ENCODE data around the gene IL32. TPM values are rescaled to one million over a fixed set of nuclear protein-coding genes. Genes with fewer than 3 reads are reported as not detected.

IL32 gene
- total and polyA plus RNA-seq, 2 donors (not counting 1 experiment from before 2014, with no cell fraction given) = 2.0 to 2.3 TPM

DNA sequence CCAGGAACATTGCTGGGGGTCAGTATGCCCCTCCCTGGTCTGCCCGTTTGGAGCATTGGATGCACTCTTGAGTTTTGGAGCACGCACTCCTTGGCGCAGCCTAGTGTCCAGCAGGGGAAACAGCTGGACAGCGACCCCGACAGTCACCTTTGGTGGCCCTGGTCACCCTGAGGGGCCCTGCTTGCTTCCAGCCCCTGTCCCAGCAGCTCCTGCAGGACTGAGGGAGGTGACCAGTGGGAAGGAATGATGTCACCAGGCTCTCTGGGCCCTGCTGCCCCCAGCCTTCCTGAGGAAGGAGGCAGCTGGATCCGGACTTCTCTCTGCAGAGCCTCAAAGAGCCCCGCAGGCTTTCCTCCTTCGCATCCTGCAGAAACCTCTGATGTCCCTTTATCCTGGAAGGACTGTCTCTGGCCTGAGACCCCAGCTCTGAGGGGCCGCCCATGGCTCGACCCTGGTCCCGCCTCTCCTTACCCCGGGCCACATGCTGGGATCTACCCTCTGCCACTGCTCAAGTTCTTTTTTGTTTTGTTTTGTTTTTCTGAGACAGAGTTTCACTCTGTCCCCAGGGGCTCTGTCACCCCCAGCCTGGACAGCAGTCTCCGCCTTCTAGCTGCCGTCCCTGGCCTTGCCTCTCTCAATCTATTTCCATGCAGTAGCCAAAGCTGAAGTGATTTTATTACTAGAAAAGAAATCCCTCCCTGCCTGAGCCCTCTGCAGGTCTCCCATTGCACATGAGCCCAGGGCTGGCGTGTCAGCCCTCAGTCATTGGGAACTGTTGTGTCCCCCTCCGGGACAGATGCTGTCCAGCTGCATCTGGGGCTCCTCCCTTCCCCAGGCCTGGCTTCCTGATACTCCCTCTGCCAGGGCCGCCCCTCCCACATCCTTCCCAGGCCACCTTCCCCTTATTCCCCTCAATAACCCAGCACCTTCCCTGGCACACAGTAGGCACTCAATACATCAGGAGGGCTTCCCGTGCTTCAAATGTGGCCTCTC lies 22.1 kb downstream of the IL32 start:
- ATAC-seq (ENCODE audit: low read depth) = no peak
- H3K4me2 ChIP-seq (replicated peaks; ENCODE audit: low read depth, low read length, poor library complexity, severe bottlenecking) = no peak overlapping the region
- H3K4me1 Mint-ChIP-seq = peaks cover 4% of the 10 kb centered on the region

DNA sequence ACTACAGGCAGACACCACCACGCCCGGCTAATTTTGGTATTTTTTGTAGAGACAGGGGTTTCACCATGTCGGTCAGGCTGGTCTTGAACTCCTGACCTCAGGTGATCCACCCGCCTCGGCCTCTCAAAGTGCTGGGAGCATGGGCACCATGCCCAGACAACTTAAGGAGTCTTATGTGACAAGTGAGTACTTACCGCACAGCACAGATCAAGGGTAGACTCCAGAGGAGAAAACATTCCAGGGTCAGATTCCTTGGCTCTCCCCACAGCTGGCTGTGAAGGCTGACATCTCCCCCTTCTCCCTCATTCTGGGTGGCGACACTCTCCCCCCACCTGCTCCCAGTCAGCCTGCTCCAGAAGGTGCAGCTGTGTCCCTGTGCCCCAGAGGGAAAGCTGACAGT lies 23.0 kb downstream of the IL32 start:
- WGBS (ENCODE audit: insufficient coverage) = 93% methylated on average over 5 of the region's 7 CpGs
- H3K4me3 ChIP-seq (ENCODE audit: control extremely low read depth in 1 of 5, extremely low read depth in 1 of 5, insufficient read depth in 1 of 5, low read depth in 2 of 5, low read length in 4 of 5) = no peak overlapping the region
- no peaks in the 10 kb centered on the region for H3K36me3 ChIP-seq (replicated peaks in 1 of 2; ENCODE audit: control extremely low read depth in 1 of 2, control insufficient read depth in 1 of 2, extremely low read depth in 1 of 2, insufficient read depth in 2 of 2, low read length in 1 of 2)
- H2AFZ ChIP-seq (ENCODE audit: insufficient read depth, low read depth, low read length, poor library complexity, severe bottlenecking) = no peak overlapping the region
- intact Hi-C loops (cut with micrococcal nuclease) = no loop called here
- H3K27ac ChIP-seq (ENCODE audit: low read length in 2 of 2) = no peak overlapping the region
- TF ChIP-seq EZH2 (IDR thresholded peaks at IDR 0.05; ENCODE audit: borderline replicate concordance, insufficient read depth, low read depth, low read length, poor library complexity, severe bottlenecking) = no peak
- TF ChIP-seq, protein P1, sequence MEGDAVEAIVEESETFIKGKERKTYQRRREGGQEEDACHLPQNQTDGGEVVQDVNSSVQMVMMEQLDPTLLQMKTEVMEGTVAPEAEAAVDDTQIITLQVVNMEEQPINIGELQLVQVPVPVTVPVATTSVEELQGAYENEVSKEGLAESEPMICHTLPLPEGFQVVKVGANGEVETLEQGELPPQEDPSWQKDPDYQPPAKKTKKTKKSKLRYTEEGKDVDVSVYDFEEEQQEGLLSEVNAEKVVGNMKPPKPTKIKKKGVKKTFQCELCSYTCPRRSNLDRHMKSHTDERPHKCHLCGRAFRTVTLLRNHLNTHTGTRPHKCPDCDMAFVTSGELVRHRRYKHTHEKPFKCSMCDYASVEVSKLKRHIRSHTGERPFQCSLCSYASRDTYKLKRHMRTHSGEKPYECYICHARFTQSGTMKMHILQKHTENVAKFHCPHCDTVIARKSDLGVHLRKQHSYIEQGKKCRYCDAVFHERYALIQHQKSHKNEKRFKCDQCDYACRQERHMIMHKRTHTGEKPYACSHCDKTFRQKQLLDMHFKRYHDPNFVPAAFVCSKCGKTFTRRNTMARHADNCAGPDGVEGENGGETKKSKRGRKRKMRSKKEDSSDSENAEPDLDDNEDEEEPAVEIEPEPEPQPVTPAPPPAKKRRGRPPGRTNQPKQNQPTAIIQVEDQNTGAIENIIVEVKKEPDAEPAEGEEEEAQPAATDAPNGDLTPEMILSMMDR (IDR thresholded peaks at IDR 0.05) = no peak
- ATAC-seq (ENCODE audit: low read depth) = no peak
- POLR2A ChIA-PET = no interaction called here
- no peak overlapping the region for H3K27ac Mint-ChIP-seq
- H4K20me1 ChIP-seq (ENCODE audit: control insufficient read depth, insufficient read depth, low read length, poor library complexity, severe bottlenecking) = no peaks in the 10 kb centered on the region
- H3K4me1 ChIP-seq (ENCODE audit: control insufficient read depth in 2 of 2, insufficient read depth in 2 of 2, low read length in 2 of 2) = no peaks in the 10 kb centered on the region
- no peak overlapping the region for H3K4me2 ChIP-seq (replicated peaks; ENCODE audit: low read depth, low read length, poor library complexity, severe bottlenecking)
- no peaks in the 10 kb centered on the region for H3K9me3 Mint-ChIP-seq (ENCODE audit: insufficient read depth)
- H3K79me2 ChIP-seq (ENCODE audit: control insufficient read depth, insufficient read depth, low read length) = no peaks in the 10 kb centered on the region
- no peak overlapping the region for H3K9ac ChIP-seq (ENCODE audit: low read length)
- H3K9me3 ChIP-seq (ENCODE audit: control extremely low read depth in 1 of 3, control insufficient read depth in 2 of 3, insufficient read depth in 1 of 3, low read length in 2 of 3) = no peaks in the 10 kb centered on the region
- H3K4me3 Mint-ChIP-seq = no peak overlapping the region
- CTCF ChIA-PET = interaction anchor here (1.3 to 3.2 kb wide), 3 partner anchors 11 to 41 kb away, joined by 3 to 16 read pairs (median 3); no protein-coding TSS in a partner anchor
- H3K27me3 ChIP-seq (replicated peaks in 1 of 4; ENCODE audit: control extremely low read depth in 1 of 4, control insufficient read depth in 3 of 4, insufficient read depth in 4 of 4, low read length in 3 of 4) = peaks cover 0 to 8% (median 3%) of the 10 kb centered on the region in 4 experiments
- no peak for DNase-seq
- H3K4me1 Mint-ChIP-seq = peaks cover 4% of the 10 kb centered on the region
- peaks cover 7% of the 10 kb centered on the region for H3K27me3 Mint-ChIP-seq

More for the DNA sequence above, 22.1 kb downstream of the IL32 start:
- intact Hi-C loops (cut with micrococcal nuclease) = no loop called here
- TF ChIP-seq EZH2 (IDR thresholded peaks at IDR 0.05; ENCODE audit: borderline replicate concordance, insufficient read depth, low read depth, low read length, poor library complexity, severe bottlenecking) = no peak
- no peaks in the 10 kb centered on the region for H4K20me1 ChIP-seq (ENCODE audit: control insufficient read depth, insufficient read depth, low read length, poor library complexity, severe bottlenecking)
- CTCF ChIA-PET = interaction anchor here (0.7 to 3.2 kb wide), 5 partner anchors 10 to 55 kb away, joined by 3 to 16 read pairs (median 3); no protein-coding TSS in a partner anchor
- peaks cover 0 to 8% (median 3%) of the 10 kb centered on the region in 4 experiments for H3K27me3 ChIP-seq (replicated peaks in 1 of 4; ENCODE audit: control extremely low read depth in 1 of 4, control insufficient read depth in 3 of 4, insufficient read depth in 4 of 4, low read length in 3 of 4)
- no peak overlapping the region for H3K27ac ChIP-seq (ENCODE audit: low read length in 2 of 2)
- Mint-ChIP-seq H3K4me3 (no peak overlapping the region), H3K9me3 (ENCODE audit: insufficient read depth) (no peaks in the 10 kb centered on the region), H3K27ac (no peak overlapping the region), H3K27me3 (peaks cover 7% of the 10 kb centered on the region)
- H3K4me3 ChIP-seq (ENCODE audit: control extremely low read depth in 1 of 5, extremely low read depth in 1 of 5, insufficient read depth in 1 of 5, low read depth in 2 of 5, low read length in 4 of 5) = no peak overlapping the region
- WGBS (ENCODE audit: insufficient coverage) = 50% methylated on average over 17 of the region's 18 CpGs
- H3K9ac ChIP-seq (ENCODE audit: low read length) = no peak overlapping the region
- DNase-seq = no peak
- no peaks in the 10 kb centered on the region for H3K79me2 ChIP-seq (ENCODE audit: control insufficient read depth, insufficient read depth, low read length)
- POLR2A ChIA-PET = no interaction called here
- no peak overlapping the region for H2AFZ ChIP-seq (ENCODE audit: insufficient read depth, low read depth, low read length, poor library complexity, severe bottlenecking)
- no peaks in the 10 kb centered on the region for H3K4me1 ChIP-seq (ENCODE audit: control insufficient read depth in 2 of 2, insufficient read depth in 2 of 2, low read length in 2 of 2)
- H3K9me3 ChIP-seq (ENCODE audit: control extremely low read depth in 1 of 3, control insufficient read depth in 2 of 3, insufficient read depth in 1 of 3, low read length in 2 of 3) = no peaks in the 10 kb centered on the region
- no peaks in the 10 kb centered on the region for H3K36me3 ChIP-seq (replicated peaks in 1 of 2; ENCODE audit: control extremely low read depth in 1 of 2, control insufficient read depth in 1 of 2, extremely low read depth in 1 of 2, insufficient read depth in 2 of 2, low read length in 1 of 2)
